ENCODE data around the gene TBC1D12. TPM values are rescaled to one million over a fixed set of nuclear protein-coding genes. Genes with fewer than 3 reads are reported as not detected.

The TBC1D12 gene
- total RNA-seq, 1 donor from 2014 or later: 10.1 TPM

DNA sequence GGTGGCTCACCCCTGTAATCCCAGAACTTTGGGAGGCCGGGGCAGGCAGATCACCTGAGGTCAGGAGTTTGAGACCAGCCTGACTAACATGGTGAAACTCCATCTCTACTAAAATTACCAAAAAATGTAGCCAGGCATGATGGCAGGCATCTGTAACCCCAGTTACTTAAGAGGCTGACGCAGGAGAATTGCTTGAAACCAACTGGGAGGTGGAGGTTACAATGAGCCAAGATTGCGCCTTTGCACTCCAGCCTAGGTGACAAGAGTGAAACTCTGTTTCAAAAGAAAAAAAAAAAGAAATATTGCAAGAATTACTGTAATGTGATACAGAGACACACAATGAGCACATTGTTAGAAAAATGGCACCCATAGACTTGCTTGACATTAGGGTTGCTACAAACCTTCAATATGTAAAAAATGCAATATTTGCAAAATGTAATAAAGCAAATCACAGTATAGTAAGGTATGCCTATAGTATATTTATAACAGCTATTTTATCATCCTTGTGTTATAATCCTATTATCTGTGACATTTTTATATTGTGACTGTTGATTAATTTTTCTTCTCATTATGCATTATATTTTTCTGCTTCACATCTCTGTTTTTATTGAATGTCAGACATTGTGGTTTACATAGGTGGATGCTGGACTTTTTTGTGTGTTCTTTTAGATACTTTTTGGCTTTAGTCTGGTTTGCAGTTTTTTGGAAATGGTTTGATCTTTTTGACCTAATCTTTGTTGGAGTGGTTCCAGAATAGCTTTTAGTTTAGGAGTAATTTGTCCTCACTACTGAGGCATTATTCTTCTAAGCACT, 87.8 kb downstream of the TBC1D12 start:
- Mint-ChIP-seq H3K4me1 (peaks cover 10% of the 10 kb centered on the region), H3K9me3 (peaks cover 25% of the 10 kb centered on the region), H3K36me3 (peaks cover 19% of the 10 kb centered on the region), H3K27ac (peak overlapping the region; percentile 10), H3K4me3 (no peak overlapping the region), H3K27me3 (ENCODE audit: low read depth) (no peaks in the 10 kb centered on the region)
- no peak for DNase-seq (ENCODE audit: low spot score in 2 of 2, unreplicated experiment in 2 of 2)
- no peak for TF ChIP-seq CTCF (IDR thresholded peaks at IDR 0.05; ENCODE audit: unreplicated experiment)

- no peak for TF ChIP-seq CTCF (IDR thresholded peaks at IDR 0.05; ENCODE audit: unreplicated experiment)
- Mint-ChIP-seq H3K36me3 (peaks cover 14% of the 10 kb centered on the region), H3K4me3 (no peak overlapping the region), H3K27me3 (ENCODE audit: low read depth) (no peaks in the 10 kb centered on the region), H3K27ac (peak overlapping the region; percentile 10), H3K4me1 (peaks cover 10% of the 10 kb centered on the region), H3K9me3 (peaks cover 19% of the 10 kb centered on the region)
- no peak for DNase-seq (ENCODE audit: low spot score in 2 of 2, unreplicated experiment in 2 of 2)
These were observed 88.4 kb downstream of the TBC1D12 start for GRCh38 chr10:94490789-94491039.

- Mint-ChIP-seq H3K9me3 (no peaks in the 10 kb centered on the region), H3K27ac (no peak overlapping the region), H3K4me3 (no peak overlapping the region), H3K27me3 (ENCODE audit: low read depth) (no peaks in the 10 kb centered on the region), H3K4me1 (peaks cover 10% of the 10 kb centered on the region), H3K36me3 (no peaks in the 10 kb centered on the region)
- TF ChIP-seq CTCF (IDR thresholded peaks at IDR 0.05; ENCODE audit: unreplicated experiment): no peak
- no peak for DNase-seq (ENCODE audit: low spot score in 2 of 2, unreplicated experiment in 2 of 2)
These were observed 91.1 kb downstream of the TBC1D12 start for GRCh38 chr10:94493463-94493862.

DNA sequence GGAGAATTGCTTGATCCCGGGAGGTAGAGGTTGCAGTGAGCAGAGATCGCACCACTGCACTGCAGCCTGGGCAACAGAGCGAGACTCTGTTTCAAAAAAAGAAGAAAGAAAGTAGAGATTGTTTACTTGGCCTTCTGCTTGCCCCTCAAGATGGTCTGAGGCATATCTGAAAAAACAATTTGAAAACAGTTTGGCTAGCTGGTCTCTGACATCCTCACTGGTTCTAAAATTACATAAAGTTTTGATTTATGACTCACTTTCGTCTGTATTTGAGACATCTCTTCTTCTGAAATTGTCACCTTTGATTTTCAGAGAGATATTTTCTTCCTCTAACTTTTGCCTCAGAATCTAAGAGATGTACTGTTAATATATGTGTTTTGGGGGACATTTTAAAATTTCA, 93.7 kb downstream of the TBC1D12 start:
- H3K27ac Mint-ChIP-seq: no peak overlapping the region
- no peak overlapping the region for H3K4me3 Mint-ChIP-seq
- no peaks in the 10 kb centered on the region for H3K36me3 Mint-ChIP-seq
- no peak for TF ChIP-seq CTCF (IDR thresholded peaks at IDR 0.05; ENCODE audit: unreplicated experiment)
- H3K9me3 Mint-ChIP-seq: no peaks in the 10 kb centered on the region
- no peak for DNase-seq (ENCODE audit: low spot score in 2 of 2, unreplicated experiment in 2 of 2)
- peaks cover 3% of the 10 kb centered on the region for H3K4me1 Mint-ChIP-seq
- no peaks in the 10 kb centered on the region for H3K27me3 Mint-ChIP-seq (ENCODE audit: low read depth)

- Mint-ChIP-seq H3K9me3 (no peaks in the 10 kb centered on the region), H3K4me3 (no peak overlapping the region), H3K27me3 (ENCODE audit: low read depth) (no peaks in the 10 kb centered on the region), H3K27ac (no peak overlapping the region), H3K4me1 (no peaks in the 10 kb centered on the region), H3K36me3 (no peaks in the 10 kb centered on the region)
- no peak for TF ChIP-seq CTCF (IDR thresholded peaks at IDR 0.05; ENCODE audit: unreplicated experiment)
- no peak for DNase-seq (ENCODE audit: low spot score in 2 of 2, unreplicated experiment in 2 of 2)
These were observed 94.3 kb downstream of the TBC1D12 start for GRCh38 chr10:94496646-94497045.

- no peaks in the 10 kb centered on the region for H3K9me3 Mint-ChIP-seq
- TF ChIP-seq CTCF (IDR thresholded peaks at IDR 0.05; ENCODE audit: unreplicated experiment): no peak
- H3K36me3 Mint-ChIP-seq: peaks cover 4% of the 10 kb centered on the region
- H3K4me1 Mint-ChIP-seq: no peaks in the 10 kb centered on the region
- H3K27ac Mint-ChIP-seq: no peak overlapping the region
- no peak for DNase-seq (ENCODE audit: low spot score in 2 of 2, unreplicated experiment in 2 of 2)
- H3K27me3 Mint-ChIP-seq (ENCODE audit: low read depth): no peaks in the 10 kb centered on the region
- H3K4me3 Mint-ChIP-seq: no peak overlapping the region
These were observed 97.7 kb downstream of the TBC1D12 start for GRCh38 chr10:94500063-94500462.
